Testis (tissue), 2 donors: Measurements from ENCODE around the gene CHD2.
"Not testable (repeated sequence)": the region's sequence is repeated elsewhere in the genome, so short reads cannot be mapped to it uniquely, and the experiment has no call there.

Experiments used
- CTCF ChIP-seq, 3 experiments: fragments of 450-650 bp in 2 of 3; fragments of 200-600 bp in 1 of 3; sonication (generic) in 1 of 3; IDR thresholded peaks; one replicate each; pipeline ENCODE4 v1.5.1; 2016 to 2019; ENCODE audit warnings: antibody characterized with exemption in 3 of 3, mild to moderate bottlenecking in 2 of 3, moderate library complexity in 1 of 3
- POLR2A ChIP-seq: fragments of 450-650 bp; IDR thresholded peaks from one replicate; pipeline ENCODE4 v1.6.1; 2017; ENCODE audit warnings: antibody characterized with exemption, mild to moderate bottlenecking, moderate library complexity

- not testable (repeated sequence) for TF ChIP-seq CTCF (IDR thresholded peaks at IDR 0.05); POLR2A
These were observed 162.6 kb downstream of the CHD2 start for GRCh38 chr15:93062628-93063261.
